GM12801 (cell line): Measurements from ENCODE around the gene PDGFA.

Experiments
- CTCF ChIP-seq: IDR thresholded peaks from one replicate; pipeline ENCODE4 v1.5.1; 2011; ENCODE audit warnings: control low read depth; ENCODE audit not compliant: insufficient read length; ENCODE audit errors: extremely low read depth

The PDGFA gene

GRCh38 chr7:482521-483083, 37.0 kb downstream of the PDGFA start:
- TF ChIP-seq CTCF: no peak

- no peak for TF ChIP-seq CTCF
These were observed 38.3 kb downstream of the PDGFA start for GRCh38 chr7:481219-481930.

DNA sequence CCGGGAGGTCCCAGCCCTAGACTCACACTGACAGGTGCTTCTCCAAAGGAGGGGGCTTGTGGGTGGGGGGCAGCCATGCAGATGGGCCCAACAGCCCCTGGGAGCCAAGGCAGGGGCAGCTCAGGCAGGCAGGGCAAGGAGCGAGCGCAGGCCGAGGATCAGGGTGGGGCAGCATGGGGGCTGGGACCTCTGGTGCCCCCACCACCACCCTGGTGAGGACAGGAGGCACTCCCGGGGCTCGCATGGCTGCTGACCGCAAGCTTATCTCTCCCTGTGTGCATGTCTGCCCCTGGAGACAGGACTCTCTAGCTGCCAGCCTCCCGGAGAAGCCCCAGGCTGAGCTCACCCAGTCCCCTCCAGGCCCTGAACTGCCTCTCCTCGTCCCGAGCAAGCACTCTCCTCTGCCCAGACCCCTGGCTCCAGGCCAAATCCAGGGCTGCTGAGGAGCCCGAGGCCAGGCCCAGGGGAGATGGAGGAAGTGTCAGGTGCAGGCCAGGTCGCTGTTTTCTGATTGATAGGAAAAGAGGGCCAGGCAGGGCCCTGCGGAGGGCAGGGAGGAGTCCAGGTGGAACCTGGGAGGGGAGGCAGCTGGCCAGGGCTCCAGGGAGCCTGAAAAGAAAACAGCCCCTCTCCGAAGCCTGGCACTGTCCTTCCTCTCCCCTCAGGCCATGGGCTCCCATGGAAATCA, 39.0 kb downstream of the PDGFA start:
- no peak for TF ChIP-seq CTCF

DNA sequence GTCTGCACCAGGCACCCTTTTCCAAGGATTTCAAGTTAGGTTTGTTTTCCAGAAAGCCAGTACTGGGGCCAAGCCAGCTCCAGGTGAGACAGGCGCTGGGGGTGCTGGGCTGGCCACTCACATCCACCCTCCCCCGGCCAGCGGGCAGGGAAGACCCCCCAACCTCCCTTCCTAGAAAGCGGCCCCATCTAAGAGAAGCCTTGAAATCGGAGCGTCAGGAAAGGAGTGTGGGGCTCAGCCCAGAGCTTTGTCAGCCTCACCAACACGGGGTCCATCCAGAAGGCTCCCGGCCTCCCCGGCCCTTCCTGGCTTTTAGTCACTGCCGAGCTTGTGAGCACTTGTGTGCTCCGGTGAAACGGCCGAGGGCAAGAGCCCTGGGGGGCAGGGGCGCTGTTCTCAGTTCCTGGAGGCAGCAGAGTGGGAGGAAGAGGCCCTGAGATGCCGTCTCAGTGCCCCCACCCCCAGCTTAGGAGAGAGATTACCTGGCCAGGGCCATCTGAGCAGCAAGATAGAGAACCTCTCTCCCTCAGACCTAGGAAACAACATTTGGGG, 39.6 kb downstream of the PDGFA start:
- no peak for TF ChIP-seq CTCF

GRCh38 chr7:479115-479947, 40.3 kb downstream of the PDGFA start:
- TF ChIP-seq CTCF: no peak

GRCh38 chr7:477626-478220, 41.9 kb downstream of the PDGFA start:
- no peak for TF ChIP-seq CTCF
